ENCODE results near the gene C17orf107. TPM values are rescaled to one million over a fixed set of nuclear protein-coding genes. Genes with fewer than 3 reads are reported as not detected.

C17orf107 gene
- total and polyA plus RNA-seq, 2 donors (not counting 1 experiment from before 2014, with no cell fraction given): 3.9 to 4.6 TPM

DNA sequence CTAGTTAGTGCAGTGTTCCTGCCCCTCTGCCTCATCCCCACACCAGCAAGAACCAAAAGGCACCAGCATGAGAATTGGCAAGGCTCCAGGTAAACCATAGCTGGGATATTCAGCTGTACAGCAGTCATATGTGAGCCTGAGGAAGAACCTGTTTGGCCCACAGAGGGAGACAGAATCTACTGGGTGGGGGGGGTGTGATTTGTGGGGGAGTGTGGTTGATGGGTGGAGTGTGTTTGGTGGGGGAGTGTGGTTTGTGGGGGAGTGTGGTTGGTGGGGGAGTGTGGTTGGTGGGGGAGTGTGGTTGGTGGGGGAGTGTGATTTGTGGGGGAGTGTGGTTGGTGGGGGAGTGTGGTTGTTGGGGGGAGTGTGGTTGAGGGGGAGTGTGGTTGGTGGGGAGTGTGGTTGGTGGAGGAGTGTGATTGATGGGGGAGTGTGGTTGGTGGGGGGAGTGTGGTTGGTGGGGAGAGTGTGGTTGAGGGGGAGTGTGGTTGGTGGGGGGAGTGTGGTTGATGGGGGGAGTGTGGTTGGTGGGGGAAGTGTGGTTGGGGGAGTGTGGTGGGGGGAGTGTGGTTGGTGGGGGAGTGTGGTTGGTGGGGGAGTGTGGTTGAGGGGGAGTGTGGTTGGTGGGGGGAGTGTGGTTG lies 46.6 kb upstream of the C17orf107 start:
- Histone ChIP-seq H3K4me3 (ENCODE audit: control extremely low read depth in 1 of 5, extremely low read depth in 1 of 5, insufficient read depth in 1 of 5, low read depth in 2 of 5, low read length in 4 of 5) (no peak overlapping the region), H3K4me1 (ENCODE audit: control insufficient read depth in 2 of 2, insufficient read depth in 2 of 2, low read length in 2 of 2) (no peaks in the 10 kb centered on the region), H3K36me3 (replicated peaks in 1 of 2; ENCODE audit: control extremely low read depth in 1 of 2, control insufficient read depth in 1 of 2, extremely low read depth in 1 of 2, insufficient read depth in 2 of 2, low read length in 1 of 2) (peaks cover 0 to 11% of the 10 kb centered on the region in 2 experiments), H3K9me3 (ENCODE audit: control extremely low read depth in 1 of 3, control insufficient read depth in 2 of 3, insufficient read depth in 1 of 3, low read length in 2 of 3) (no peaks in the 10 kb centered on the region), H3K4me2 (replicated peaks; ENCODE audit: low read depth, low read length, poor library complexity, severe bottlenecking) (no peak overlapping the region), H2AFZ (ENCODE audit: insufficient read depth, low read depth, low read length, poor library complexity, severe bottlenecking) (no peak overlapping the region), H3K9ac (ENCODE audit: low read length) (no peak overlapping the region), H4K20me1 (ENCODE audit: control insufficient read depth, insufficient read depth, low read length, poor library complexity, severe bottlenecking) (peaks cover 78% of the 10 kb centered on the region), H3K27me3 (replicated peaks in 1 of 4; ENCODE audit: control extremely low read depth in 1 of 4, control insufficient read depth in 3 of 4, insufficient read depth in 4 of 4, low read length in 3 of 4) (no peaks in the 10 kb centered on the region), H3K27ac (ENCODE audit: low read length in 2 of 2) (no peak overlapping the region), H3K79me2 (ENCODE audit: control insufficient read depth, insufficient read depth, low read length) (peaks cover 72% of the 10 kb centered on the region)
- Mint-ChIP-seq H3K9me3 (ENCODE audit: insufficient read depth) (no peaks in the 10 kb centered on the region), H3K27ac (peak overlapping the region; percentile 51), H3K4me1 (peaks cover 21% of the 10 kb centered on the region), H3K27me3 (no peaks in the 10 kb centered on the region), H3K4me3 (no peak overlapping the region)
- DNase-seq: no peak
- intact Hi-C loops (cut with micrococcal nuclease): no loop called here
- ChIA-PET POLR2A (no interaction called here), CTCF (no interaction called here)
- no peak for ATAC-seq (ENCODE audit: low read depth)
- TF ChIP-seq EZH2 (IDR thresholded peaks at IDR 0.05; ENCODE audit: borderline replicate concordance, insufficient read depth, low read depth, low read length, poor library complexity, severe bottlenecking): no peak
- TF ChIP-seq, protein P1, sequence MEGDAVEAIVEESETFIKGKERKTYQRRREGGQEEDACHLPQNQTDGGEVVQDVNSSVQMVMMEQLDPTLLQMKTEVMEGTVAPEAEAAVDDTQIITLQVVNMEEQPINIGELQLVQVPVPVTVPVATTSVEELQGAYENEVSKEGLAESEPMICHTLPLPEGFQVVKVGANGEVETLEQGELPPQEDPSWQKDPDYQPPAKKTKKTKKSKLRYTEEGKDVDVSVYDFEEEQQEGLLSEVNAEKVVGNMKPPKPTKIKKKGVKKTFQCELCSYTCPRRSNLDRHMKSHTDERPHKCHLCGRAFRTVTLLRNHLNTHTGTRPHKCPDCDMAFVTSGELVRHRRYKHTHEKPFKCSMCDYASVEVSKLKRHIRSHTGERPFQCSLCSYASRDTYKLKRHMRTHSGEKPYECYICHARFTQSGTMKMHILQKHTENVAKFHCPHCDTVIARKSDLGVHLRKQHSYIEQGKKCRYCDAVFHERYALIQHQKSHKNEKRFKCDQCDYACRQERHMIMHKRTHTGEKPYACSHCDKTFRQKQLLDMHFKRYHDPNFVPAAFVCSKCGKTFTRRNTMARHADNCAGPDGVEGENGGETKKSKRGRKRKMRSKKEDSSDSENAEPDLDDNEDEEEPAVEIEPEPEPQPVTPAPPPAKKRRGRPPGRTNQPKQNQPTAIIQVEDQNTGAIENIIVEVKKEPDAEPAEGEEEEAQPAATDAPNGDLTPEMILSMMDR (IDR thresholded peaks at IDR 0.05): no peak

DNA sequence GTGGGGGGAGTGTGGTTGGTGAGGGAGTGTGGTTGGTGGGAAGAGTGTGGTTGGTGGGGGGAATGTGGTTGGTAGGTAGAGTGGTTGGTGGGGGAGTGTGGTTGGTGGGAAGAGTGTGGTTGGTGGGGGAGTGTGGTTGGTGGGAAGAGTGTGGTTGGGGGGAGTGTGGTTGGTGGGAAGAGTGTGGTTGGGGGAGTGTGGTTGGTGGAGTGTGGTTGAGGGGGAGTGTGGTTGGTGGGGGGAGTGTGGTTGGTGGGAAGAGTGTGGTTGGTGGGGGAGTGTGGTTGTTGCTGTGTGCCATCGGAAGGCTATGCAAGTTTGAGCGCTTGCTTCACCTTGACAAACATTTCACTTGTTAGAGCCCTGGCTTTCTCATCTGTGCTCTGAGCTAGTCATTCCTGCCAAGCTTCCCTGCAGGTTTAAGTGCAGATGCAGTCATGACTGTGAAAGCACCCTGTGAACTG lies 46.1 kb upstream of the C17orf107 start:
- H3K27ac ChIP-seq (ENCODE audit: low read length in 2 of 2): no peak overlapping the region
- no peak overlapping the region for H3K4me3 Mint-ChIP-seq
- H2AFZ ChIP-seq (ENCODE audit: insufficient read depth, low read depth, low read length, poor library complexity, severe bottlenecking): no peak overlapping the region
- H3K27ac Mint-ChIP-seq: no peak overlapping the region
- no peak for TF ChIP-seq EZH2 (IDR thresholded peaks at IDR 0.05; ENCODE audit: borderline replicate concordance, insufficient read depth, low read depth, low read length, poor library complexity, severe bottlenecking)
- TF ChIP-seq, protein P1 (IDR thresholded peaks at IDR 0.05): no peak
- no peaks in the 10 kb centered on the region for H3K27me3 Mint-ChIP-seq
- no peak overlapping the region for H3K9ac ChIP-seq (ENCODE audit: low read length)
- intact Hi-C loops (cut with micrococcal nuclease): no loop called here
- H3K4me2 ChIP-seq (replicated peaks; ENCODE audit: low read depth, low read length, poor library complexity, severe bottlenecking): no peak overlapping the region
- H3K9me3 ChIP-seq (ENCODE audit: control extremely low read depth in 1 of 3, control insufficient read depth in 2 of 3, insufficient read depth in 1 of 3, low read length in 2 of 3): no peaks in the 10 kb centered on the region
- no peaks in the 10 kb centered on the region for H3K27me3 ChIP-seq (replicated peaks in 1 of 4; ENCODE audit: control extremely low read depth in 1 of 4, control insufficient read depth in 3 of 4, insufficient read depth in 4 of 4, low read length in 3 of 4)
- ChIA-PET CTCF (no interaction called here), POLR2A (interaction anchor here (0.5 kb wide), 1 partner anchor 59 kb away, joined by 5 read pairs; no protein-coding TSS in a partner anchor)
- peaks cover 73% of the 10 kb centered on the region for H3K79me2 ChIP-seq (ENCODE audit: control insufficient read depth, insufficient read depth, low read length)
- peaks cover 25% of the 10 kb centered on the region for H3K4me1 Mint-ChIP-seq
- DNase-seq: no peak
- no peak for ATAC-seq (ENCODE audit: low read depth)
- peaks cover 0 to 11% of the 10 kb centered on the region in 2 experiments for H3K36me3 ChIP-seq (replicated peaks in 1 of 2; ENCODE audit: control extremely low read depth in 1 of 2, control insufficient read depth in 1 of 2, extremely low read depth in 1 of 2, insufficient read depth in 2 of 2, low read length in 1 of 2)
- H3K4me1 ChIP-seq (ENCODE audit: control insufficient read depth in 2 of 2, insufficient read depth in 2 of 2, low read length in 2 of 2): no peaks in the 10 kb centered on the region
- H4K20me1 ChIP-seq (ENCODE audit: control insufficient read depth, insufficient read depth, low read length, poor library complexity, severe bottlenecking): peaks cover 77% of the 10 kb centered on the region
- no peak overlapping the region for H3K4me3 ChIP-seq (ENCODE audit: control extremely low read depth in 1 of 5, extremely low read depth in 1 of 5, insufficient read depth in 1 of 5, low read depth in 2 of 5, low read length in 4 of 5)
- WGBS (ENCODE audit: insufficient coverage): 64% methylated on average over 2 of the region's 2 CpGs
- H3K9me3 Mint-ChIP-seq (ENCODE audit: insufficient read depth): no peaks in the 10 kb centered on the region
